Testis (tissue), 3 donors: ENCODE results near the gene TERT. TPM values are rescaled to one million over a fixed set of nuclear protein-coding genes. Genes with fewer than 3 reads are reported as not detected.

ENCODE experiments used
- DNase-seq: peaks from one replicate; pipeline ENCODE4 v3.0.0-alpha.2; 2019
- H3K27ac ChIP-seq, 2 donors: fragments of 200-600 bp; sonication (generic); one replicate each; pipeline ENCODE4 v1.5.1; 2019
- H3K27me3 ChIP-seq: fragments of 200-600 bp; sonication (generic); one replicate; pipeline ENCODE4 v1.5.1; 2019
- H3K36me3 ChIP-seq: fragments of 200-600 bp; sonication (generic); one replicate; pipeline ENCODE4 v1.5.1; 2017; ENCODE audit warnings: low read depth; ENCODE audit errors: missing control alignments
- H3K4me1 ChIP-seq: fragments of 200-600 bp; sonication (generic); one replicate; pipeline ENCODE4 v1.5.1; 2019
- H3K4me3 ChIP-seq, 2 donors: fragments of 200-600 bp; sonication (generic); one replicate each; pipeline ENCODE4 v1.5.1; 2017 to 2019
- H3K9me3 ChIP-seq: fragments of 200-600 bp; sonication (generic); one replicate; pipeline ENCODE4 v1.5.1; 2017
- CTCF ChIP-seq, 3 experiments: fragments of 450-650 bp in 2 of 3; fragments of 200-600 bp in 1 of 3; sonication (generic) in 1 of 3; IDR thresholded peaks; one replicate each; pipeline ENCODE4 v1.5.1; 2016 to 2019; ENCODE audit warnings: antibody characterized with exemption in 3 of 3, mild to moderate bottlenecking in 2 of 3, moderate library complexity in 1 of 3
- POLR2A ChIP-seq: fragments of 450-650 bp; IDR thresholded peaks from one replicate; pipeline ENCODE4 v1.6.1; 2017; ENCODE audit warnings: antibody characterized with exemption, mild to moderate bottlenecking, moderate library complexity
- WGBS, 2 donors: methylation state at CpG; one replicate each; pipeline ENCODE4 v1.1.5; 2018; 5-methylcytosine and 5-hydroxymethylcytosine counted together
- intact Hi-C: fragments of 100-400 bp; cut with DNase I; formaldehyde crosslinking; loops from one replicate; pipeline ENCODE4 v1.15.1; 2023; ENCODE audit warnings: low total_unique reads
- polyA plus RNA-seq: library from polyadenylated mRNA; stranded (reverse); fragments of 350-450 nt; fragmentation: Illumina TruSeq; extraction: RNeasy Lipid Tissue Mini Kit (QIAGEN cat#74804); gene quantifications from one replicate; pipeline ENCODE4 v1.2.3, GENCODE V29; 2014; ENCODE audit warnings: low read depth, low replicate concordance; ENCODE audit not compliant: insufficient read depth
- total RNA-seq, 2 donors: library from RNA; depleted of rRNA; stranded (reverse); fragments of >200 nt; gene quantifications; one replicate each; pipeline ENCODE4 v1.2.3, GENCODE V29; 2016

The TERT gene
- total and polyA plus RNA-seq, 3 donors from 2014 or later = 2.1 to 5.5 (median 4.4) TPM

- no peak overlapping the region for H3K27ac ChIP-seq
- H3K9me3 ChIP-seq = no peaks in the 10 kb centered on the region
- H3K27me3 ChIP-seq = no peaks in the 10 kb centered on the region
- TF ChIP-seq POLR2A = no peak
- TF ChIP-seq CTCF (IDR thresholded peaks at IDR 0.05) = no peak
- H3K36me3 ChIP-seq = no peaks in the 10 kb centered on the region
- 52 to 58% methylated on average over 18 to 27 of the region's 27 CpGs for WGBS, 2 donors
- no peak overlapping the region for H3K4me3 ChIP-seq
- H3K4me1 ChIP-seq = no peaks in the 10 kb centered on the region
- no peak for DNase-seq
- intact Hi-C loops = no loop called here
Observed at GRCh38 chr5:1251678-1252580, 42.9 kb downstream of the TERT start.

- no peaks in the 10 kb centered on the region for H3K27me3 ChIP-seq
- no peaks in the 10 kb centered on the region for H3K9me3 ChIP-seq
- intact Hi-C loops = no loop called here
- DNase-seq = no peak
- no peak overlapping the region for H3K27ac ChIP-seq
- no peaks in the 10 kb centered on the region for H3K36me3 ChIP-seq
- no peak overlapping the region for H3K4me3 ChIP-seq
- H3K4me1 ChIP-seq = no peaks in the 10 kb centered on the region
- WGBS, 2 donors = 80% methylated on average over 28 of the region's 29 CpGs
- TF ChIP-seq POLR2A (no peak), CTCF (IDR thresholded peaks at IDR 0.05) (no peak)
Observed at GRCh38 chr5:1249366-1250280, 45.2 kb downstream of the TERT start.

- no peaks in the 10 kb centered on the region for H3K27me3 ChIP-seq
- intact Hi-C loops = no loop called here
Observed at GRCh38 chr5:1247811-1248210, 47.1 kb downstream of the TERT start.

More at GRCh38 chr5:1247811-1248210, 47.1 kb downstream of the TERT start:
- TF ChIP-seq CTCF (IDR thresholded peaks at IDR 0.05) = no peak
- TF ChIP-seq POLR2A = no peak
- Histone ChIP-seq H3K4me3 (no peak overlapping the region), H3K27ac (no peak overlapping the region), H3K36me3 (no peaks in the 10 kb centered on the region), H3K4me1 (no peaks in the 10 kb centered on the region), H3K9me3 (no peaks in the 10 kb centered on the region)
- WGBS, 2 donors = 79 to 80% methylated on average over 6 of the region's 6 CpGs
- DNase-seq = no peak
